Nephron (organoid): ENCODE measurements around the gene TMEM51.

Experiments
- H3K27ac Mint-ChIP-seq, 3 experiments: 2 replicates each; pipeline ENCODE4 v1.8.0; 2020; ENCODE audit warnings: mixed read lengths in 3 of 3, mild to moderate bottlenecking in 2 of 3, moderate library complexity in 1 of 3
- H3K27me3 Mint-ChIP-seq: 2 replicates; pipeline ENCODE4 v1.8.0; 2021; ENCODE audit warnings: low read depth, mild to moderate bottlenecking, moderate library complexity, mixed read lengths
- H3K36me3 Mint-ChIP-seq: 2 replicates; pipeline ENCODE4 v1.8.0; 2020; ENCODE audit warnings: low read depth, mixed read lengths
- H3K4me1 Mint-ChIP-seq: 2 replicates; pipeline ENCODE4 v1.8.0; 2020; ENCODE audit warnings: mixed read lengths
- H3K4me3 Mint-ChIP-seq, 3 experiments: 2 replicates each; pipeline ENCODE4 v1.8.0; 2020; ENCODE audit warnings: mild to moderate bottlenecking in 3 of 3, mixed read lengths in 3 of 3, moderate library complexity in 2 of 3
- H3K9me3 Mint-ChIP-seq: 2 replicates; pipeline ENCODE4 v1.8.0; 2020; ENCODE audit warnings: mixed read lengths
- TF ChIP-seq, protein P1 (sequence below), 3 experiments: fragments of 200-600 bp; sonication (generic); IDR thresholded peaks; one replicate each; pipeline ENCODE4 v1.5.0; 2021; ENCODE audit warnings: antibody characterized with exemption in 3 of 3; ENCODE audit not compliant: unreplicated experiment in 3 of 3

Gene TMEM51

DNA sequence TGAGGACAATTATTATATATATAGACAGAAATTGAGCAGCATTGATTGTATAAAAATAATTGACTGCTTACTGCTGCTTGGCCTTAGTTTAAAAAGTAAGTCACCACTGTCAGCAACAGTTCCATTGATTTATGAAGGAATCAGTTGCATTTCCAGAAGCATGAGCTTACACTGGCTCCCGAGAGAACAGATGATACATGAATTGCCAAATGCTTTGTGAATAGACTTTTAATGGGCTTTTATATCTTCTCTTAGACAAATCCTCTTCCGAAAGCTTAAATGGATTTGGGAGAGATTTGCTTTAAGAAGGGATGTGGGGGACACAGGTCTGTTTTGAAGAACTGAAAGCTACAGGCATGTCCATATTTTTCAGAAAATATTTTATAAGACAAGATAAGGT lies 101.0 kb downstream of the TMEM51 start:
- TF ChIP-seq, protein P1, sequence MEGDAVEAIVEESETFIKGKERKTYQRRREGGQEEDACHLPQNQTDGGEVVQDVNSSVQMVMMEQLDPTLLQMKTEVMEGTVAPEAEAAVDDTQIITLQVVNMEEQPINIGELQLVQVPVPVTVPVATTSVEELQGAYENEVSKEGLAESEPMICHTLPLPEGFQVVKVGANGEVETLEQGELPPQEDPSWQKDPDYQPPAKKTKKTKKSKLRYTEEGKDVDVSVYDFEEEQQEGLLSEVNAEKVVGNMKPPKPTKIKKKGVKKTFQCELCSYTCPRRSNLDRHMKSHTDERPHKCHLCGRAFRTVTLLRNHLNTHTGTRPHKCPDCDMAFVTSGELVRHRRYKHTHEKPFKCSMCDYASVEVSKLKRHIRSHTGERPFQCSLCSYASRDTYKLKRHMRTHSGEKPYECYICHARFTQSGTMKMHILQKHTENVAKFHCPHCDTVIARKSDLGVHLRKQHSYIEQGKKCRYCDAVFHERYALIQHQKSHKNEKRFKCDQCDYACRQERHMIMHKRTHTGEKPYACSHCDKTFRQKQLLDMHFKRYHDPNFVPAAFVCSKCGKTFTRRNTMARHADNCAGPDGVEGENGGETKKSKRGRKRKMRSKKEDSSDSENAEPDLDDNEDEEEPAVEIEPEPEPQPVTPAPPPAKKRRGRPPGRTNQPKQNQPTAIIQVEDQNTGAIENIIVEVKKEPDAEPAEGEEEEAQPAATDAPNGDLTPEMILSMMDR (IDR thresholded peaks at IDR 0.05; ENCODE audit: unreplicated experiment in 3 of 3) = no peak
- H3K36me3 Mint-ChIP-seq = no peaks in the 10 kb centered on the region
- no peak overlapping the region for H3K4me3 Mint-ChIP-seq
- peaks cover 11% of the 10 kb centered on the region for H3K4me1 Mint-ChIP-seq
- peaks cover 54% of the 10 kb centered on the region for H3K27me3 Mint-ChIP-seq
- H3K27ac Mint-ChIP-seq = no peak overlapping the region
- no peaks in the 10 kb centered on the region for H3K9me3 Mint-ChIP-seq

DNA sequence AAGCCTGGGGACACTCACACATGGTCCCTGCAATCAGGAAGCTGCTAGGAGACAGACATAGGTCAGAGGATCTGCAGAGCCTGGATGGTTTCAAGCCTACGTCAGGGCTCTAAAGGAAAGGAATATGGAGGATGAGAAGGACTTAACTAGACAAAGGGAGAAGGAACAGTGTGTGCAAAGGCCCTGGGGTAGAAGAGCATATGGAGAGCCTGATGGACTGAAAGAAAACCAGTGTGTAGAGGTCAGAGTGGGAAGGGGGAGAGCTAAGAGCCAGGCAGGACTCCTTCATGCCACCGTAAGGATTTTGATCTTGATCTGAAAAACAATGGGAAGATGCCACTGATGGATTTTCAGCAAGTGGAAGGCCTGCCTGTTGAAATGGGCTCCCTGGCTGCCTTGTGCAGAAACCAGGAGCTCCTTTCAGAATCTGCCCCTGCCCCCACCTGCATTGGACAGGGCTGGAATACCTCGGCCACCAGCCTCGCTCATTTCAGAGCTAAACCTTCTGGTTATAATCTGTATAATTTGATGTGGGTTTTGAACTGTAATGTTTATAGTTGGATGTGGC lies 102.1 kb downstream of the TMEM51 start:
- TF ChIP-seq, protein P1 (IDR thresholded peaks at IDR 0.05; ENCODE audit: unreplicated experiment in 3 of 3) = no peak
- no peak overlapping the region for H3K27ac Mint-ChIP-seq

DNA sequence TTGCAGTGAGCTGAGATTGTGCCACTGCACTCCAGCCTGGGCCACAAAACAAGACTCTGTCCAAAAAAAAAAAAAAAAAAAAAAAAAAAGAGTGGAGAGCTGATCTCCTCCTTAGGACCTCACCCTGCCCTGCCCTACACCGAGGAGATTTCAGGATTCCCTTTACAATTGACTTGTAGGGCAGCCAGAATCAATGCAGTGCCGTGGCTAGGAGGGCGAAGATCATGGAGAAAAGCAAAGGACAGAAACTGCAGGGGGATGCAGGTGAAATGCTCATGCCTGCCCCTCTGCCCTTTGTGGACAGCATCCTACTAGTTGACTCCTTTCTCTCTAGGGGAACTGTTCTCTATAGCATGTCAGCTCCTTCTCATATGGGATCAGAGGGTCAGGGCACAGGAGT lies 103.0 kb downstream of the TMEM51 start:
- Mint-ChIP-seq H3K27me3 (peaks cover 44% of the 10 kb centered on the region), H3K4me3 (no peak overlapping the region), H3K36me3 (no peaks in the 10 kb centered on the region), H3K4me1 (peaks cover 11% of the 10 kb centered on the region), H3K9me3 (no peaks in the 10 kb centered on the region), H3K27ac (no peak overlapping the region)
- TF ChIP-seq, protein P1 (IDR thresholded peaks at IDR 0.05; ENCODE audit: unreplicated experiment in 3 of 3) = no peak

More for the DNA sequence above, 102.1 kb downstream of the TMEM51 start:
- Mint-ChIP-seq H3K4me1 (peaks cover 11% of the 10 kb centered on the region), H3K9me3 (no peaks in the 10 kb centered on the region), H3K4me3 (no peak overlapping the region), H3K36me3 (no peaks in the 10 kb centered on the region), H3K27me3 (peaks cover 48% of the 10 kb centered on the region)

DNA sequence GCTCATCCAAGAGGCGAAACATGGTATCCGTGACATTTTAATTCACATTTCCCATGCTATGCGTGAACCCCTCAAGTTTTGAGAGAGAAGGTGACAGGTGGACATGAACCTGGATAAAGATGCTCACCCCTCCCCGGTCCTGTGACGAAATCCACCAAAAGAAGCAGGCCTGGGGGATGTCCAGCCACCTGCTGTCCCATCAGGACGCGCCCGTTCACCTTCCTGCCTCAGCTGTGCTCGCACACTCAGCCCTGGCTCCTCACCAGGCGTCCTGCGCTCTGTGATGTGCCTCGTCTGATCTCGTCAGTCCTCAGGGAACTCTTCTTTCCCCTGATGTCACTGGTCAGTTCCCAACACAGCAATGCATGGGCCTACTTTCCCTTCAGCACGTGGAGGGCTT lies 103.8 kb downstream of the TMEM51 start:
- Mint-ChIP-seq H3K27ac (no peak overlapping the region), H3K36me3 (no peaks in the 10 kb centered on the region), H3K4me3 (no peak overlapping the region), H3K4me1 (peaks cover 11% of the 10 kb centered on the region), H3K9me3 (no peaks in the 10 kb centered on the region), H3K27me3 (peaks cover 44% of the 10 kb centered on the region)
- TF ChIP-seq, protein P1 (IDR thresholded peaks at IDR 0.05; ENCODE audit: unreplicated experiment in 3 of 3) = no peak

DNA sequence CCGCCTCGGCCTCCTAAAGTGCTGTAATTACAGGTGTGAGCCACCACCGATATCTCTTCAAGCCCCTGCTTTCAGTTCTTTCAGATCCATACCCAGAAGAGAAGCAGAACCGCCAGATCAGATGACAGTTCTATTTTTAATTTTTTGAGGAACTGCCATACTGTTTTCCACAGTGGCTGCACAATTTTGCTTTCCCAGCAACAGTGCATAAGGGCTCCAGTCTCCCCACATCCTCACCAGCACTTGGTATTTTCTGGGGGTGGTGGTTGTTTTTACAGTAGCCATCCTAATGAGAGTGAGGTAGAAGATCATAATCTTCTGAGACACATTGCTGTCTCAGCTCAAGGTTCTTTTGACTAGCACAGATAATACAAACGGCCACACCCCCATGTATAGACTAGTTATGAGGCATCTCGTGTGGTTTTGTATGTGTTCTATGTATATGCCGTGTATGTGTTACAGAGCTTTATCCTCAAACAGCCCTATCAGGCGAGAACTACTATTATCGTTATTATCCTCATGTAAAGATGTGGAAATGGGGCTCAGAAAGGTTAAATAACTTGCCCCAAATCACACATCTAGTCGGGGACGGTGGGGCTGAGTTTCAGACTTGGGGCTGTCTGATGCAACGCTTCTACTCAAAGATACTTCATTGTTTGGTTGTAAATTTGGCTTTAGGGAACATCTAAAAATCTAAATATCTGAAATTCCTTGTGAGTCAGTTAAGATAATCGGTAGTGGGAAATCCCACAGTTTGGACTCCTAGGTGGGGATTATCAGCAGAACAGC lies 105.5 kb downstream of the TMEM51 start:
- TF ChIP-seq, protein P1 (IDR thresholded peaks at IDR 0.05; ENCODE audit: unreplicated experiment in 3 of 3) = no peak
- Mint-ChIP-seq H3K27me3 (peaks cover 37% of the 10 kb centered on the region), H3K4me1 (peaks cover 11% of the 10 kb centered on the region), H3K4me3 (no peak overlapping the region), H3K36me3 (no peaks in the 10 kb centered on the region), H3K9me3 (no peaks in the 10 kb centered on the region), H3K27ac (no peak overlapping the region)

DNA sequence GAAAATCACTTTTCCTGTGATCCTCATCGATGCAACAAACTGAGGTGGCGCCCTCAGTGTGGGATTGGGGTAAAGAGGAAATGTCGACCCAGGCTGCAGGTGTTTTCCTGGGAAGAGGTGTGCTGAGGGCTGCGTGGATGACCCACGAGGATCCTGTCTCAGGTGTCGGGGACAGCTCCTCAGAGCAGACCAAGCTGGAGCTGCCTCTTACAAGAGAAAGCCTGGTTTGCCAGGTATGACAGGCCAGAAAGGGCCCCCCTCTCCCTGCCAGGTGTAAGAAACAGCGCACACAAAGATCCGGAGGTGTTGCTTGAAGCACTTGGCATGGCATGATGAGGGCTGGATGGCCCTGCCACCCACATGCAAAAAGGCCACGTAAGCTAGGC lies 106.1 kb downstream of the TMEM51 start:
- Mint-ChIP-seq H3K27me3 (peaks cover 37% of the 10 kb centered on the region), H3K36me3 (no peaks in the 10 kb centered on the region), H3K9me3 (peaks cover 3% of the 10 kb centered on the region), H3K4me3 (no peak overlapping the region), H3K4me1 (peaks cover 5% of the 10 kb centered on the region), H3K27ac (no peak overlapping the region)
- TF ChIP-seq, protein P1 (IDR thresholded peaks at IDR 0.05; ENCODE audit: unreplicated experiment in 3 of 3) = no peak
